HCT116 (cell line): Measurements from ENCODE around the gene KRT12. TPM values are rescaled to one million over a fixed set of nuclear protein-coding genes. Genes with fewer than 3 reads are reported as not detected.

Source experiments
- ATAC-seq: fragments of 200-7000 bp; cut with Tn5 transposase; 2 replicates; pipeline ENCODE4 v1.9.1; 2020; ENCODE audit warnings: mild to moderate bottlenecking, moderate library complexity
- BruUV-seq: library from RNA; stranded (reverse); fragments of 400-500 nt; replicated peaks from 2 replicates; lab custom pipeline; 2021; lab: Mats Ljungman, UMichigan
- CTCF ChIA-PET: fragments of 300-600 bp; sonication (Branson Sonifier 250); formaldehyde crosslinking; loops from one replicate; lab custom pipeline; 2021; ENCODE audit warnings: antibody characterized with exemption; lab: Charles Lee
- POLR2A ChIA-PET: fragments of 300-600, 350-600 bp; sonication (Branson Sonifier 250); formaldehyde crosslinking; loops from one replicate; lab custom pipeline; 2021; ENCODE audit warnings: antibody characterized with exemption; lab: Charles Lee
- RAD21 ChIA-PET, 2 experiments: fragments of 300-600 bp; sonication (Branson Sonifier 250); formaldehyde crosslinking; loops; one replicate each; lab custom pipeline; 2023; ENCODE audit warnings: low total read pairs in 2 of 2; ENCODE audit not compliant: uncharacterized antibody in 2 of 2, unreplicated experiment in 2 of 2, low non-redundant PET in 1 of 2; lab: Charles Lee
- DNase-seq: peaks from one replicate; pipeline ENCODE4 v3.0.0-alpha.2; 2010; ENCODE audit warnings: low read depth, low spot score
- H2AFZ ChIP-seq: fragments of 200-600 bp; shearing (Covaris generic), sonication (generic); 2 replicates; pipeline ENCODE4 v1.6.1; 2017; ENCODE audit warnings: low read depth, mixed run types, mixed read lengths, antibody characterized with exemption, low read length; ENCODE audit not compliant: poor library complexity, severe bottlenecking
- H3K27ac ChIP-seq: 2 replicates; pipeline ENCODE4 v1.5.1; 2012; ENCODE audit warnings: low read depth, low read length
- H3K27me3 ChIP-seq: fragments of 200-600 bp; sonication (generic); 2 replicates; pipeline ENCODE4 v1.6.1; 2016; ENCODE audit warnings: mixed run types, low read length, mixed read lengths; ENCODE audit not compliant: insufficient read depth
- H3K36me3 ChIP-seq, 2 experiments: fragments of 200-500 bp in 1 of 2; fragments of 200-600 bp in 1 of 2; sonication (Bioruptor generic) in 1 of 2; sonication (generic) in 1 of 2; 2 replicates each; pipeline versions ENCODE4 v1.5.1 to v1.6.1; 2014 to 2016; ENCODE audit warnings: low read length in 2 of 2, inconsistent platforms in 1 of 2, mixed read lengths in 1 of 2, mixed run types in 1 of 2; ENCODE audit not compliant: insufficient read depth in 2 of 2, control insufficient read depth in 1 of 2
- H3K4me1 ChIP-seq, 2 experiments: fragments of 200-600 bp in 1 of 2; sonication (generic) in 1 of 2; 2 replicates each; pipeline versions ENCODE4 v1.5.1 to v1.6.1; 2012 to 2017; ENCODE audit warnings: low read length in 2 of 2, inconsistent platforms in 1 of 2, mild to moderate bottlenecking in 1 of 2, mixed read lengths in 1 of 2, mixed run types in 1 of 2, moderate library complexity in 1 of 2; ENCODE audit not compliant: insufficient read depth in 2 of 2, control insufficient read depth in 1 of 2
- H3K4me2 ChIP-seq: fragments of 200-600 bp; sonication (generic); 2 replicates; pipeline ENCODE4 v1.6.1; 2017; ENCODE audit warnings: mixed run types, low read length, mixed read lengths
- H3K4me3 ChIP-seq, 2 experiments: fragments of 200-600 bp in 1 of 2; sonication (generic) in 1 of 2; replicated peaks in 1 of 2; 2 replicates each; pipeline ENCODE4 v1.5.1; 2011 to 2016; ENCODE audit warnings: low read length in 2 of 2, control low read depth in 1 of 2, low read depth in 1 of 2, mild to moderate bottlenecking in 1 of 2, mixed read lengths in 1 of 2, mixed run types in 1 of 2
- H3K79me2 ChIP-seq: fragments of 200-600 bp; sonication (generic); 2 replicates; pipeline ENCODE4 v1.6.1; 2017; ENCODE audit warnings: mild to moderate bottlenecking, mixed run types, low read length, moderate library complexity, mixed read lengths; ENCODE audit not compliant: insufficient read depth
- H3K9ac ChIP-seq: fragments of 200-600 bp; sonication (generic); 2 replicates; pipeline ENCODE4 v1.6.1; 2016; ENCODE audit warnings: low read length, mixed read lengths
- H3K9me2 ChIP-seq: fragments of 200-600 bp; sonication (generic), shearing (Covaris generic); 2 replicates; pipeline ENCODE4 v1.6.1; 2017; ENCODE audit warnings: mixed run types, mild to moderate bottlenecking, moderate library complexity; ENCODE audit not compliant: insufficient read depth
- H3K9me3 ChIP-seq, 2 experiments: fragments of 200-500 bp in 1 of 2; fragments of 200-600 bp in 1 of 2; sonication (Bioruptor generic) in 1 of 2; sonication (generic) in 1 of 2; 2 replicates each; pipeline ENCODE4 v1.6.1; 2014 to 2017; ENCODE audit warnings: low read length in 2 of 2, mixed read lengths in 2 of 2, inconsistent platforms in 1 of 2, low read depth in 1 of 2, mild to moderate bottlenecking in 1 of 2, mixed run types in 1 of 2, moderate library complexity in 1 of 2; ENCODE audit not compliant: control insufficient read depth in 1 of 2, insufficient read depth in 1 of 2
- H4K20me1 ChIP-seq: fragments of 200-600 bp; sonication (generic), shearing (Covaris generic); 2 replicates; pipeline ENCODE4 v1.6.1; 2017; ENCODE audit warnings: mixed run types, mild to moderate bottlenecking, moderate library complexity; ENCODE audit not compliant: insufficient read depth
- CBX3 ChIP-seq: IDR thresholded peaks from 2 replicates; pipeline ENCODE4 v1.6.1; 2012; ENCODE audit warnings: low read depth
- ELF1 ChIP-seq: IDR thresholded peaks from 2 replicates; pipeline ENCODE4 v1.6.1; 2012; ENCODE audit warnings: low read depth, borderline replicate concordance
- EZH2 ChIP-seq: fragments of 200-600 bp; sonication (generic); IDR thresholded peaks from 2 replicates; pipeline ENCODE4 v1.6.1; 2017; ENCODE audit warnings: antibody characterized with exemption, mixed run types
- FOSL1 ChIP-seq: IDR thresholded peaks from 2 replicates; pipeline ENCODE4 v1.6.1; 2012; ENCODE audit warnings: low read depth
- POLR2AphosphoS5 ChIP-seq: IDR thresholded peaks from 2 replicates; pipeline ENCODE4 v1.6.1; 2011; ENCODE audit warnings: mild to moderate bottlenecking, low read depth, low read length, moderate library complexity
- RAD21 ChIP-seq: IDR thresholded peaks from 2 replicates; pipeline ENCODE4 v1.6.1; 2012; ENCODE audit warnings: low read depth, mild to moderate bottlenecking
- REST ChIP-seq: IDR thresholded peaks from 2 replicates; pipeline ENCODE4 v1.6.1; 2012; ENCODE audit warnings: low read depth
- TCF7L2 ChIP-seq: IDR thresholded peaks from 2 replicates; pipeline ENCODE4 v1.7.0; 2011; ENCODE audit warnings: borderline replicate concordance, inconsistent platforms; ENCODE audit not compliant: insufficient read depth, insufficient read length; ENCODE audit errors: extremely low read depth
- ZNF274 ChIP-seq: fragments of 200-500 bp; sonication (Bioruptor generic); IDR thresholded peaks from 2 replicates; pipeline ENCODE4 v1.6.1; 2014; ENCODE audit warnings: mild to moderate bottlenecking, low read depth, low read length, inconsistent platforms
- intact Hi-C: fragments of 100-400 bp; cut with micrococcal nuclease; formaldehyde crosslinking; loops from 2 replicates; pipeline ENCODE4 v1.10.0; 2022
- total RNA-seq: library from RNA; stranded (reverse); gene quantifications from one replicate; pipeline ENCODE4 v1.2.1, GENCODE V29; 2021; ENCODE audit not compliant: unreplicated experiment
- TF ChIP-seq, protein P1 (sequence below): IDR thresholded peaks from 2 replicates; pipeline ENCODE4 v1.6.1; 2012

KRT12 gene
- total RNA-seq, 1 experiment from 2014 or later: not detected

GRCh38 chr17:40905370-40905769, 38.3 kb upstream of the KRT12 start:
- RAD21 ChIA-PET: no interaction called here
- DNase-seq (no peak), ATAC-seq (no peak)
- Histone ChIP-seq H3K27me3 (no peaks in the 10 kb centered on the region), H4K20me1 (no peaks in the 10 kb centered on the region), H3K4me1 (peaks cover 65 to 75% of the 10 kb centered on the region in 2 experiments), H3K27ac (peak overlapping the region; percentile 96), H3K9me2 (no peaks in the 10 kb centered on the region), H3K79me2 (no peaks in the 10 kb centered on the region), H3K36me3 (no peaks in the 10 kb centered on the region), H3K4me3 (no peak overlapping the region), H3K9me3 (no peaks in the 10 kb centered on the region), H2AFZ (no peak overlapping the region), H3K9ac (peak overlapping the region; percentile 67; the same call in 1 of the 2 replicates), H3K4me2 (peak overlapping the region; percentile 74; the same call in 1 of the 2 replicates)
- TF ChIP-seq FOSL1 (no peak), ELF1 (no peak), TCF7L2 (no peak), RAD21 (no peak), CBX3 (no peak), REST (no peak), EZH2 (no peak), ZNF274 (no peak), POLR2AphosphoS5 (no peak)
- TF ChIP-seq, protein P1, sequence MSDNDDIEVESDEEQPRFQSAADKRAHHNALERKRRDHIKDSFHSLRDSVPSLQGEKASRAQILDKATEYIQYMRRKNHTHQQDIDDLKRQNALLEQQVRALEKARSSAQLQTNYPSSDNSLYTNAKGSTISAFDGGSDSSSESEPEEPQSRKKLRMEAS: no peak
- intact Hi-C loops: loop anchor here (5.0 kb wide), 1 partner anchor 742 kb away; no protein-coding TSS in a partner anchor
- no TSS peak for BruUV-seq
- POLR2A ChIA-PET: no interaction called here
- CTCF ChIA-PET: no interaction called here
